Smooth muscle cell (in vitro differentiated cells): ENCODE measurements around the gene CACNG7. TPM values are rescaled to one million over a fixed set of nuclear protein-coding genes. Genes with fewer than 3 reads are reported as not detected.
A peak's percentile ranks its signal among the peaks of the same experiment; 100 is the strongest.
"Not testable (repeated sequence)": the region's sequence is repeated elsewhere in the genome, so short reads cannot be mapped to it uniquely, and the experiment has no call there.

Experiments used
- DNase-seq: peaks from one replicate; lab custom pipeline; 2025; ENCODE audit not compliant: unreplicated experiment; lab: John Stamatoyannopoulos, UW
- H2AFZ ChIP-seq: fragments of 200-600 bp; sonication (generic); 2 replicates; pipeline ENCODE4 v1.6.0; 2016; ENCODE audit warnings: antibody characterized with exemption, low read depth, mild to moderate bottlenecking
- H3F3A ChIP-seq: fragments of 200-600 bp; sonication (generic); 2 replicates; pipeline ENCODE4 v1.6.0; 2017; ENCODE audit warnings: antibody characterized with exemption, low read depth
- H3K27ac ChIP-seq: fragments of 200-600 bp; sonication (generic); 2 replicates; pipeline ENCODE4 v1.5.1; 2016; ENCODE audit warnings: low read depth, mild to moderate bottlenecking
- H3K27me3 ChIP-seq: fragments of 200-600 bp; sonication (generic); 2 replicates; pipeline ENCODE4 v1.6.1; 2016; ENCODE audit warnings: low read depth, mild to moderate bottlenecking
- H3K36me3 ChIP-seq: fragments of 200-600 bp; sonication (generic); 2 replicates; pipeline ENCODE4 v1.5.1; 2016; ENCODE audit warnings: low read depth
- H3K4me1 ChIP-seq: fragments of 200-600 bp; sonication (generic); 2 replicates; pipeline ENCODE4 v1.5.1; 2016; ENCODE audit warnings: low read depth
- H3K4me2 ChIP-seq: fragments of 200-600 bp; sonication (generic); 2 replicates; pipeline ENCODE4 v1.6.0; 2016; ENCODE audit warnings: mild to moderate bottlenecking
- H3K4me3 ChIP-seq: fragments of 200-600 bp; sonication (generic); 2 replicates; pipeline ENCODE4 v1.5.1; 2016; ENCODE audit warnings: mild to moderate bottlenecking
- H3K79me2 ChIP-seq: fragments of 200-600 bp; sonication (generic); 2 replicates; pipeline ENCODE4 v1.6.0; 2016; ENCODE audit warnings: low read depth, mild to moderate bottlenecking
- H3K9ac ChIP-seq: fragments of 200-600 bp; sonication (generic); 2 replicates; pipeline ENCODE4 v1.6.0; 2016; ENCODE audit warnings: low read depth
- H3K9me3 ChIP-seq: fragments of 200-600 bp; sonication (generic); replicated peaks from 2 replicates; pipeline ENCODE4 v1.5.1; 2016; ENCODE audit warnings: low read depth
- H4K20me1 ChIP-seq: fragments of 200-600 bp; sonication (generic); 2 replicates; pipeline ENCODE4 v1.6.0; 2016; ENCODE audit warnings: low read depth
- CTCF ChIP-seq: fragments of 200-600 bp; sonication (generic); IDR thresholded peaks from 2 replicates; pipeline ENCODE4 v1.5.1; 2017; ENCODE audit warnings: borderline replicate concordance, mild to moderate bottlenecking, antibody characterized with exemption; ENCODE audit not compliant: insufficient read depth, poor library complexity, severe bottlenecking
- WGBS: methylation state at CpG from one replicate; pipeline ENCODE4 v1.1.7; 2016; ENCODE audit warnings: low lambda C conversion rate; 5-methylcytosine and 5-hydroxymethylcytosine counted together
- polyA plus RNA-seq: library from polyadenylated mRNA; unstranded; fragments of >200 nt; fragmentation: Nextera tagmentation; extraction: Ambion mirVana; gene quantifications from 2 replicates; pipeline ENCODE4 v1.2.1, GENCODE V29; 2016
- total RNA-seq: library from RNA; depleted of rRNA; stranded (reverse); fragments of >200 nt; gene quantifications from 2 replicates; pipeline ENCODE4 v1.2.3, GENCODE V29; 2014

CACNG7 gene
- total and polyA plus RNA-seq, 2 experiments from 2014 or later: 1.3 to 6.1 TPM

GRCh38 chr19:53945998-53946397 is 36.9 kb downstream of the CACNG7 start:
- Histone ChIP-seq H3K4me2 (no peak overlapping the region), H3K27me3 (peaks cover 33% of the 10 kb centered on the region), H3K9ac (no peak overlapping the region), H2AFZ (peak overlapping the region; percentile 30), H3K27ac (no peak overlapping the region), H3K9me3 (no peaks in the 10 kb centered on the region), H3F3A (no peaks in the 10 kb centered on the region), H3K4me1 (no peaks in the 10 kb centered on the region), H3K36me3 (no peaks in the 10 kb centered on the region), H4K20me1 (no peaks in the 10 kb centered on the region), H3K4me3 (no peak overlapping the region), H3K79me2 (no peaks in the 10 kb centered on the region)
- WGBS: 96% methylated on average over 2 of the region's 2 CpGs
- DNase-seq: no peak
- no peak for TF ChIP-seq CTCF

- no peak overlapping the region for H3K27ac ChIP-seq
- no peak overlapping the region for H2AFZ ChIP-seq
- H3K4me2 ChIP-seq: no peak overlapping the region
- H4K20me1 ChIP-seq: no peaks in the 10 kb centered on the region
- H3K79me2 ChIP-seq: no peaks in the 10 kb centered on the region
- H3K4me3 ChIP-seq: no peak overlapping the region
- DNase-seq: no peak
- H3K9ac ChIP-seq: no peak overlapping the region
- no peaks in the 10 kb centered on the region for H3K4me1 ChIP-seq
- no peaks in the 10 kb centered on the region for H3K36me3 ChIP-seq
- TF ChIP-seq CTCF: no peak
- H3F3A ChIP-seq: no peaks in the 10 kb centered on the region
- WGBS: 61% methylated on average over 5 of the region's 5 CpGs
- H3K27me3 ChIP-seq: peaks cover 17% of the 10 kb centered on the region
- no peaks in the 10 kb centered on the region for H3K9me3 ChIP-seq
These were observed 38.5 kb downstream of the CACNG7 start for GRCh38 chr19:53947624-53948023.

GRCh38 chr19:53948611-53949010 is 39.5 kb downstream of the CACNG7 start:
- H3K4me3 ChIP-seq, H3K4me1 ChIP-seq, DNase-seq, H2AFZ ChIP-seq, H3K36me3 ChIP-seq, H4K20me1 ChIP-seq, H3K9ac ChIP-seq, H3K4me2 ChIP-seq, H3K79me2 ChIP-seq, H3F3A ChIP-seq, H3K27ac ChIP-seq, H3K27me3 ChIP-seq, H3K9me3 ChIP-seq: not testable (repeated sequence)
- 75% methylated on average over 5 of the region's 5 CpGs for WGBS

- Histone ChIP-seq H3K27me3 (peaks cover 8% of the 10 kb centered on the region), H3K4me1 (no peaks in the 10 kb centered on the region), H3F3A (no peaks in the 10 kb centered on the region), H3K79me2 (no peaks in the 10 kb centered on the region), H3K27ac (no peak overlapping the region), H4K20me1 (no peaks in the 10 kb centered on the region), H3K9me3 (no peaks in the 10 kb centered on the region), H3K36me3 (no peaks in the 10 kb centered on the region), H2AFZ (no peak overlapping the region), H3K9ac (no peak overlapping the region), H3K4me2 (no peak overlapping the region), H3K4me3 (no peak overlapping the region)
- 84% methylated on average over 11 of the region's 11 CpGs for WGBS
- no peak for TF ChIP-seq CTCF
- no peak for DNase-seq
These were observed 42.4 kb downstream of the CACNG7 start for GRCh38 chr19:53951436-53951835.
